HepG2 (cell line): ENCODE results near the gene DOCK3. TPM values are rescaled to one million over a fixed set of nuclear protein-coding genes. Genes with fewer than 3 reads are reported as not detected.

Experiments used
- ATAC-seq: fragments of 200-7000 bp; cut with Tn5 transposase; 3 replicates; pipeline ENCODE4 v1.9.1; 2020; ENCODE audit warnings: mild to moderate bottlenecking, moderate library complexity
- BruUV-seq: library from RNA; stranded (reverse); fragments of 400-500 nt; replicated peaks from 2 replicates; lab custom pipeline; 2021; lab: Mats Ljungman, UMichigan
- CTCF ChIA-PET: fragments of 300-600 bp; formaldehyde crosslinking; extraction: SDS; loops from one replicate; lab custom pipeline; 2021; ENCODE audit warnings: low total read pairs, inconsistent platforms, low intra/inter-chr PET ratio; lab: Yijun Ruan, JAX
- POLR2A ChIA-PET: fragments of 350-600 bp; sonication (Branson Sonifier 250); formaldehyde crosslinking; loops from one replicate; lab custom pipeline; 2020; ENCODE audit warnings: antibody characterized with exemption, inconsistent platforms; lab: Yijun Ruan, JAX
- DNase-seq: peaks from one replicate; pipeline ENCODE4 v3.0.0-alpha.2; 2015; ENCODE audit warnings: low spot score
- FAIRE-seq: peaks from 3 replicates; lab custom pipeline; 2011; peaks lifted over from hg19 to GRCh38; lab: Jason Lieb, UNC
- H2AFZ ChIP-seq: one replicate; pipeline ENCODE4 v1.6.1; 2011; ENCODE audit warnings: low read length, inconsistent platforms
- H3K27ac ChIP-seq: fragments of 300-600 bp; 3 replicates; pipeline ENCODE4 v1.8.0; 2011; ENCODE audit warnings: mixed run types, mild to moderate bottlenecking, mixed read lengths, low read length, inconsistent platforms; ENCODE audit not compliant: insufficient read depth; ENCODE audit errors: extremely low read length
- H3K27me3 ChIP-seq, 2 experiments: fragments of 200-600 bp in 1 of 2; 2 replicates in 1 of 2; 3 replicates in 1 of 2; pipeline versions ENCODE4 v1.6.0 to v1.8.0; 2011; ENCODE audit warnings: low read length in 2 of 2, mild to moderate bottlenecking in 2 of 2, moderate library complexity in 2 of 2, inconsistent platforms in 1 of 2; ENCODE audit not compliant: insufficient read depth in 2 of 2, control insufficient read depth in 1 of 2
- H3K36me3 ChIP-seq, 2 experiments: fragments of 200-600 bp in 1 of 2; replicated peaks in 1 of 2; 2 replicates in 1 of 2; 3 replicates in 1 of 2; pipeline versions ENCODE4 v1.5.1 to v1.8.0; 2011; ENCODE audit warnings: low read length in 2 of 2, inconsistent platforms in 1 of 2; ENCODE audit not compliant: insufficient read depth in 2 of 2, control insufficient read depth in 1 of 2
- H3K4me1 ChIP-seq: 2 replicates; pipeline ENCODE4 v1.5.1; 2012; ENCODE audit warnings: low read length, inconsistent platforms; ENCODE audit not compliant: insufficient read depth
- H3K4me2 ChIP-seq: 2 replicates; pipeline ENCODE4 v1.6.0; 2011; ENCODE audit warnings: low read depth, low read length, inconsistent platforms
- H3K4me3 ChIP-seq, 3 experiments: fragments of 200-600 bp in 1 of 3; sonication (generic), shearing (Covaris generic) in 1 of 3; replicated peaks in 1 of 3; 2 replicates each; pipeline ENCODE4 v1.5.1; 2011 to 2016; ENCODE audit warnings: low read length in 3 of 3, inconsistent platforms in 2 of 3, low read depth in 2 of 3, mild to moderate bottlenecking in 2 of 3, control low read depth in 1 of 3, mixed read lengths in 1 of 3; ENCODE audit not compliant: insufficient read depth in 1 of 3
- H3K79me2 ChIP-seq: one replicate; pipeline ENCODE4 v1.6.1; 2011; ENCODE audit warnings: low read length, inconsistent platforms; ENCODE audit not compliant: insufficient read depth
- H3K9ac ChIP-seq: 2 replicates; pipeline ENCODE4 v1.6.0; 2011; ENCODE audit warnings: mild to moderate bottlenecking, low read depth, low read length, inconsistent platforms; ENCODE audit not compliant: insufficient read depth
- H3K9me3 ChIP-seq: 2 replicates; pipeline ENCODE4 v1.5.1; 2012; ENCODE audit warnings: mild to moderate bottlenecking, low read length
- H4K20me1 ChIP-seq: 2 replicates; pipeline ENCODE4 v1.6.0; 2011; ENCODE audit warnings: inconsistent platforms, mild to moderate bottlenecking, low read length, moderate library complexity; ENCODE audit not compliant: insufficient read depth
- HNRNPH1 ChIP-seq: fragments of 200-400 bp; formaldehyde crosslinking; optimal IDR thresholded peaks from 2 replicates; pipeline ENCODE3; 2017; ENCODE audit warnings: mild to moderate bottlenecking, low read depth, low read length
- ISX ChIP-seq: sonication (generic); formaldehyde crosslinking; conservative IDR thresholded peaks from 2 replicates; pipeline ENCODE4 v1.5.0; 2020; ENCODE audit warnings: missing genetic modification reagents
- PRDM10 ChIP-seq: sonication (generic); formaldehyde crosslinking; IDR thresholded peaks from 2 replicates; pipeline ENCODE4 v1.4.0; 2020; ENCODE audit warnings: low read depth, missing genetic modification reagents
- SOX6 ChIP-seq, 2 experiments: fragments of 450-650 bp in 1 of 2; sonication (generic) in 1 of 2; formaldehyde crosslinking in 1 of 2; IDR thresholded peaks; 2 replicates each; pipeline versions ENCODE4 v1.4.0 to v1.6.1; 2017 to 2020; ENCODE audit warnings: antibody characterized with exemption in 1 of 2, mild to moderate bottlenecking in 1 of 2, missing genetic modification reagents in 1 of 2
- SP2 ChIP-seq: sonication (generic); formaldehyde crosslinking; IDR thresholded peaks from 2 replicates; pipeline ENCODE4 v1.5.1; 2020; ENCODE audit warnings: mild to moderate bottlenecking, missing genetic modification reagents
- ZBTB20 ChIP-seq: sonication (generic); formaldehyde crosslinking; IDR thresholded peaks from 2 replicates; pipeline ENCODE4 v1.8.1; 2023; ENCODE audit warnings: missing genetic modification reagents, low read depth, mild to moderate bottlenecking, borderline replicate concordance
- ZNF124 ChIP-seq: sonication (generic); formaldehyde crosslinking; IDR thresholded peaks from 2 replicates; pipeline ENCODE4 v1.4.0; 2020; ENCODE audit warnings: missing genetic modification reagents
- ZNF235 ChIP-seq: sonication (generic); formaldehyde crosslinking; IDR thresholded peaks from 2 replicates; pipeline ENCODE4 v1.8.1; 2023; ENCODE audit warnings: mild to moderate bottlenecking, missing genetic modification reagents, borderline replicate concordance
- ZNF251 ChIP-seq: sonication (generic); formaldehyde crosslinking; IDR thresholded peaks from 2 replicates; pipeline ENCODE4 v1.9.0; 2021; ENCODE audit warnings: mild to moderate bottlenecking, missing genetic modification reagents
- ZNF746 ChIP-seq: sonication (generic); formaldehyde crosslinking; IDR thresholded peaks from 2 replicates; pipeline ENCODE4 v1.8.0; 2022; ENCODE audit warnings: mild to moderate bottlenecking, missing genetic modification reagents
- WGBS: methylation state at CpG from one replicate; pipeline ENCODE4 v1.1.6; 2017; ENCODE audit warnings: low lambda C conversion rate; 5-methylcytosine and 5-hydroxymethylcytosine counted together
- in situ Hi-C: cut with HindIII; loops from 2 replicates; pipeline ENCODE4 v1.10.0; 2017; ENCODE audit warnings: low pct_unique_long_range_greater_than_20kb; ENCODE audit not compliant: extremely low pct_ligation_motif_present
- intact Hi-C: fragments of 100-400 bp; cut with micrococcal nuclease; formaldehyde crosslinking; loops from one replicate; pipeline ENCODE4 v1.10.0; 2022; ENCODE audit not compliant: unreplicated experiment
- polyA plus RNA-seq, 8 experiments: library from polyadenylated mRNA; depleted of rRNA in 3 of 8; stranded (reverse) in 7 of 8; unstranded in 1 of 8; fragments of >200 nt; fragmentation: Illumina TruSeq in 4 of 8; extraction: Trizol in 4 of 8; gene quantifications; 2 replicates each; pipeline versions ENCODE4 v1.2.1 to v1.2.3, GENCODE V29; 2011 to 2016; ENCODE audit warnings: low read depth in 4 of 8, missing spikeins in 1 of 8, mixed read lengths in 1 of 8; ENCODE audit not compliant: insufficient read depth in 1 of 8
- total RNA-seq, 5 experiments: library from RNA; depleted of rRNA; stranded (reverse); fragments of >200 nt; fragmentation: Illumina TruSeq; extraction: Trizol; gene quantifications; 2 replicates each; pipeline ENCODE4 v1.2.3, GENCODE V29; 2016; ENCODE audit warnings: low read depth in 1 of 5

Gene DOCK3
- total and polyA plus RNA-seq, 2 of the 13 experiments (the other 11 are each of a cell fraction or from before 2014, with no cell fraction given) = not detected

GRCh38 chr3:51380601-51381332 is 706.0 kb downstream of the DOCK3 start:
- Histone ChIP-seq H3K4me2 (no peak overlapping the region), H3K79me2 (peaks cover 17% of the 10 kb centered on the region), H3K4me3 (no peak overlapping the region), H3K27me3 (peaks cover 1 to 39% of the 10 kb centered on the region in 2 experiments; a peak in 3 of 5 replicates), H4K20me1 (no peaks in the 10 kb centered on the region), H3K36me3 (no peaks in the 10 kb centered on the region), H3K9me3 (no peaks in the 10 kb centered on the region), H3K4me1 (peaks cover 19% of the 10 kb centered on the region), H3K9ac (no peak overlapping the region), H3K27ac (no peak overlapping the region), H2AFZ (no peak overlapping the region)
- in situ Hi-C loops (loop anchor here (5.0 kb wide), 1 partner anchor 808 kb away; no protein-coding TSS in a partner anchor), intact Hi-C loops (loop anchor here (10.0 kb wide), 1 partner anchor 294 kb away; the partner anchor contains the start of gene TEX264)
- 64% methylated on average over 12 of the region's 15 CpGs for WGBS
- ATAC-seq (no peak), FAIRE-seq (no peak), DNase-seq (no peak)
- BruUV-seq = no TSS peak
- no peak for TF ChIP-seq HNRNPH1
- ChIA-PET POLR2A (no interaction called here), CTCF (no interaction called here)

- Histone ChIP-seq H3K4me1 (peaks cover 23% of the 10 kb centered on the region), H2AFZ (no peak overlapping the region), H3K9ac (no peak overlapping the region), H3K4me2 (no peak overlapping the region), H4K20me1 (peaks cover 1% of the 10 kb centered on the region; the same call in 1 of the 2 replicates), H3K9me3 (no peaks in the 10 kb centered on the region), H3K79me2 (peaks cover 22% of the 10 kb centered on the region), H3K4me3 (no peak overlapping the region), H3K27me3 (peaks cover 1 to 34% of the 10 kb centered on the region in 2 experiments; a peak in 3 of 5 replicates), H3K27ac (no peak overlapping the region), H3K36me3 (no peaks in the 10 kb centered on the region)
- intact Hi-C loops (loop anchor here (10.0 kb wide), 1 partner anchor 293 kb away; the partner anchor contains the start of gene TEX264), in situ Hi-C loops (loop anchor here (5.0 kb wide), 1 partner anchor 809 kb away; no protein-coding TSS in a partner anchor)
- ChIA-PET CTCF (no interaction called here), POLR2A (no interaction called here)
- TF ChIP-seq ZNF235 (CRISPR knock-in tag) = no peak
- TF ChIP-seq SOX6 (IDR thresholded peaks at IDR 0.05) = no peak
- TF ChIP-seq SOX6 (CRISPR knock-in tag; IDR thresholded peaks at IDR 0.05) = no peak
- no peak for TF ChIP-seq PRDM10 (CRISPR knock-in tag)
- no peak for TF ChIP-seq ZNF251 (CRISPR knock-in tag)
- no peak for TF ChIP-seq ZNF124
- TF ChIP-seq SP2 = no peak
- no peak for TF ChIP-seq ZNF746 (CRISPR knock-in tag)
- TF ChIP-seq ZBTB20 (CRISPR knock-in tag) = no peak
- no peak for TF ChIP-seq ISX (CRISPR knock-in tag)
- BruUV-seq = no TSS peak
- WGBS = 87% methylated on average over 1 of the region's 18 CpGs
- no peak for DNase-seq
- no peak for FAIRE-seq
- ATAC-seq = no peak
Measured at GRCh38 chr3:51381333-51381705, 706.6 kb downstream of the DOCK3 start.
